ENCODE measurements around the gene GSTP1.
"Not testable (repeated sequence)": the region's sequence is repeated elsewhere in the genome, so short reads cannot be mapped to it uniquely, and the experiment has no call there.

GSTP1 gene

DNA sequence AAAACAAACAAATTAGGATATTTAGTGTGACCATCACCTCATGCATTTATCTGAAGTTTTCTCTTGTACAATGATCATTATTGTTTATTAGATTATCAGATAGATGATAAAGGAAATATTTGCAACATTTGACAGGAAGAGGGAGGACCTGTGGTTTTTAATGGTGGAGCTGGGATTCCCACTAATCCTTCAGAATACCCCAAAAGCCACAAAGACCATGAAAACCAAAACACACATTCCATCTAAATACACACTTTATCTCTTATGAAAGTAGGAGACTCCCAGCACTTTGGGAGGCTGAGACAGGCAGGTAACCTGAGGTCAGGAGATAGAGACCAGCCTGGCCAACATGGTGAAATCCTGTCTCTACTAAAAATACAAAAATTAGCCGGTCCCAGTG lies 15.5 kb downstream of the GSTP1 start:
- H4K20me1 ChIP-seq (ENCODE audit: control insufficient read depth, insufficient read depth, low read depth, low read length) = no peaks in the 10 kb centered on the region
- H3K27me3 ChIP-seq (ENCODE audit: control insufficient read depth, low read length) = no peaks in the 10 kb centered on the region
- H3K9me2 ChIP-seq (replicated peaks; ENCODE audit: control insufficient read depth, low read length) = no peaks in the 10 kb centered on the region
- H3K4me1 ChIP-seq (ENCODE audit: control insufficient read depth, low read length) = peaks cover 36% of the 10 kb centered on the region
- no peaks in the 10 kb centered on the region for H3K36me3 ChIP-seq (ENCODE audit: control insufficient read depth, low read length)
- no peaks in the 10 kb centered on the region for H3K9me3 ChIP-seq (ENCODE audit: control insufficient read depth, insufficient read depth, low read length)
- H3K4me2 ChIP-seq (ENCODE audit: low read length) = no peak overlapping the region
- H3K79me2 ChIP-seq (ENCODE audit: control insufficient read depth, low read length) = no peaks in the 10 kb centered on the region
- no peak overlapping the region for H3K27ac ChIP-seq (ENCODE audit: low read depth, low read length)
- H3F3A ChIP-seq (ENCODE audit: control insufficient read depth, insufficient read depth) = peaks cover 9% of the 10 kb centered on the region
- H3K4me3 ChIP-seq (ENCODE audit: low read length) = no peak overlapping the region
- no peak for TF ChIP-seq EZH2phosphoT487 (IDR thresholded peaks at IDR 0.05; ENCODE audit: borderline replicate concordance, low read length)
- TF ChIP-seq, protein P1, sequence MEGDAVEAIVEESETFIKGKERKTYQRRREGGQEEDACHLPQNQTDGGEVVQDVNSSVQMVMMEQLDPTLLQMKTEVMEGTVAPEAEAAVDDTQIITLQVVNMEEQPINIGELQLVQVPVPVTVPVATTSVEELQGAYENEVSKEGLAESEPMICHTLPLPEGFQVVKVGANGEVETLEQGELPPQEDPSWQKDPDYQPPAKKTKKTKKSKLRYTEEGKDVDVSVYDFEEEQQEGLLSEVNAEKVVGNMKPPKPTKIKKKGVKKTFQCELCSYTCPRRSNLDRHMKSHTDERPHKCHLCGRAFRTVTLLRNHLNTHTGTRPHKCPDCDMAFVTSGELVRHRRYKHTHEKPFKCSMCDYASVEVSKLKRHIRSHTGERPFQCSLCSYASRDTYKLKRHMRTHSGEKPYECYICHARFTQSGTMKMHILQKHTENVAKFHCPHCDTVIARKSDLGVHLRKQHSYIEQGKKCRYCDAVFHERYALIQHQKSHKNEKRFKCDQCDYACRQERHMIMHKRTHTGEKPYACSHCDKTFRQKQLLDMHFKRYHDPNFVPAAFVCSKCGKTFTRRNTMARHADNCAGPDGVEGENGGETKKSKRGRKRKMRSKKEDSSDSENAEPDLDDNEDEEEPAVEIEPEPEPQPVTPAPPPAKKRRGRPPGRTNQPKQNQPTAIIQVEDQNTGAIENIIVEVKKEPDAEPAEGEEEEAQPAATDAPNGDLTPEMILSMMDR (IDR thresholded peaks at IDR 0.05; ENCODE audit: low read depth, low read length, poor library complexity, severe bottlenecking) = no peak

DNA sequence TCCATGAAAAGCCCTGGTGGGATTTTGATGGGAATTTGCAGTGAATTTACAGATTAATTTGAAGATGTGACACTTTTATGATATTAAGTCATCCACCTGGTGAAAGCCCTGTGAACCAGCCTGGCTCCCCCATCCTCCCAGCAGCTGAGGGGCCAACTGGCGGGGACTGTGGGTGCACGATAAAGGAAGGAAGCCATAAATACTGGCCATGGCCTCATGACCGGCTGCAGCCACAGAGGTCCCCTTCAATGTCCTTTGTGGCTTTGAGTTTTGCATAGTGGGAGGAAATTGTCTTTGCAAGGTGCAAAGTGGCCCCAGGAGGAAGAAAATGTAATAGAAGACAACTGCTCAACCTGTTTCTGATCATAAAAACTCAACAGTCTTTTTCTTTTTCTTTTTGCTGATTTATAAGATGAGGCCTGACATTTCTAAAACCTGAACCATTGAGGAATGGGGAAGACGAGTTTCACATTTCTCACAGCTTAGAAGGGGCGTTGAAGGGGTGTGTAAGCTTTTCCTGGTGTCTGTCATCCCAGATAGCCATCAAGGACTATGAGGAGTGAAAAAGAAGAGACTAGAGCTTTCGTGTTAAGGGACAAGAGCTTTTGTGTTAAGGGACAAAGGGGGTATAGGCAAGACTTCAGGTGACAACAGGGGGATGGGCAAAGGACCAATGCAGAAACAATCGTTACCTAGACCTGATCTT lies 16.9 kb downstream of the GSTP1 start:
- Histone ChIP-seq H3K36me3 (ENCODE audit: control insufficient read depth, low read length) (no peaks in the 10 kb centered on the region), H3K4me2 (ENCODE audit: low read length) (peak overlapping the region; percentile 80), H3K9me3 (ENCODE audit: control insufficient read depth, insufficient read depth, low read length) (no peaks in the 10 kb centered on the region), H3K27me3 (ENCODE audit: control insufficient read depth, low read length) (no peaks in the 10 kb centered on the region), H4K20me1 (ENCODE audit: control insufficient read depth, insufficient read depth, low read depth, low read length) (no peaks in the 10 kb centered on the region), H3K4me1 (ENCODE audit: control insufficient read depth, low read length) (peaks cover 30% of the 10 kb centered on the region), H3K27ac (ENCODE audit: low read depth, low read length) (peak overlapping the region; percentile 71), H3K79me2 (ENCODE audit: control insufficient read depth, low read length) (no peaks in the 10 kb centered on the region), H3K9me2 (replicated peaks; ENCODE audit: control insufficient read depth, low read length) (no peaks in the 10 kb centered on the region), H3K4me3 (ENCODE audit: low read length) (peak overlapping the region; percentile 67), H3F3A (ENCODE audit: control insufficient read depth, insufficient read depth) (peaks cover 9% of the 10 kb centered on the region)
- TF ChIP-seq, protein P1 (IDR thresholded peaks at IDR 0.05; ENCODE audit: low read depth, low read length, poor library complexity, severe bottlenecking) = no peak
- TF ChIP-seq EZH2phosphoT487 (IDR thresholded peaks at IDR 0.05; ENCODE audit: borderline replicate concordance, low read length) = no peak

DNA sequence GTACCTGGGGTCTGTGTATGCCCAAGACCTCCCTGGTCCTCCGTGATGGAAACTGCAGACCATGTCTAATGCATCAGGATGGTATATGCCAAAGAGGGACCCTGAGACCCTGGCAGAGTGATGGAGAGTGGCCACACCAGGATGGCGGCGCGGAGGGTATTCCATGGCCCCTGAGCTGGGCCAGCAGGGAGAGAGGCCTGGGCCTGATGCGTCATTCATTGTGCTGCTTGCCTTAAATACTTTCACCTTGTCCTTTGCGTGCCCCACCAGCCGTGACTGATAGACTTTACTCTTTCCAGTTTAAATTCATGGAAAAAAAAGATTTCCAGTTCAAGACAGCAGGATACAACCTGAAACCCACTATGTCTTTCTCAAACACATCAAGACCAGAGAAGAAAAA lies 17.5 kb downstream of the GSTP1 start:
- H3K4me3 ChIP-seq (ENCODE audit: low read length) = peak overlapping the region; percentile 67

DNA sequence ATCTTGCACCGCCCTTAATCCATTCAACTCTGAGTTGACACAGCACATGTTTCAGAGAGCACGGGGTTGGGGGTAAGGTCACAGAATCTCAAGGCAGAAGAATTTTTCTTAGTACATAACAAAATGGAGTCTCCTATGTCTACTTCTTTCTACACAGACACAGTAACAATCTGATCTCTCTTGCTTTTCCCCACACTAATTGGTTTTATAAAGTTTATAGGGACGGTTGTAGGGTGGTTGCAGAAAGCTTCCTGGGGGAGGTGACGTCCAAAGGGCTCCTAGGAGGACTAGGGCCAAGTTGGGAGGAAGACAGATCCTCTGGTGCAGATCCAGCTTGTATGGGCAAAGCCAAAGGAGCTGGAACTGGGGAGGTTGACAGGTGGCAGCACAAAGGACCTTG lies 20.5 kb downstream of the GSTP1 start:
- Histone ChIP-seq H3K36me3 (ENCODE audit: control insufficient read depth, low read length) (peaks cover 11% of the 10 kb centered on the region), H3K79me2 (ENCODE audit: control insufficient read depth, low read length) (peaks cover 24% of the 10 kb centered on the region), H3K4me1 (ENCODE audit: control insufficient read depth, low read length) (peaks cover 50% of the 10 kb centered on the region)
- H3K4me3 ChIP-seq (ENCODE audit: low read length); H3K27ac ChIP-seq (ENCODE audit: low read depth, low read length); H3K4me2 ChIP-seq (ENCODE audit: low read length); H3K27me3 ChIP-seq (ENCODE audit: control insufficient read depth, low read length); H3K9me3 ChIP-seq (ENCODE audit: control insufficient read depth, insufficient read depth, low read length); H3F3A ChIP-seq (ENCODE audit: control insufficient read depth, insufficient read depth); H4K20me1 ChIP-seq (ENCODE audit: control insufficient read depth, insufficient read depth, low read depth, low read length); H3K9me2 ChIP-seq (replicated peaks; ENCODE audit: control insufficient read depth, low read length): not testable (repeated sequence)

More for the DNA sequence above, 17.5 kb downstream of the GSTP1 start:
- no peaks in the 10 kb centered on the region for H3K36me3 ChIP-seq (ENCODE audit: control insufficient read depth, low read length)
- no peaks in the 10 kb centered on the region for H3K27me3 ChIP-seq (ENCODE audit: control insufficient read depth, low read length)
- no peaks in the 10 kb centered on the region for H3K9me2 ChIP-seq (replicated peaks; ENCODE audit: control insufficient read depth, low read length)
- no peaks in the 10 kb centered on the region for H3K9me3 ChIP-seq (ENCODE audit: control insufficient read depth, insufficient read depth, low read length)
- TF ChIP-seq EZH2phosphoT487 (IDR thresholded peaks at IDR 0.05; ENCODE audit: borderline replicate concordance, low read length) = no peak
- TF ChIP-seq, protein P1 (IDR thresholded peaks at IDR 0.05; ENCODE audit: low read depth, low read length, poor library complexity, severe bottlenecking) = no peak
- H3K4me1 ChIP-seq (ENCODE audit: control insufficient read depth, low read length) = peaks cover 34% of the 10 kb centered on the region
- H3K27ac ChIP-seq (ENCODE audit: low read depth, low read length) = peak overlapping the region; percentile 71
- H4K20me1 ChIP-seq (ENCODE audit: control insufficient read depth, insufficient read depth, low read depth, low read length) = no peaks in the 10 kb centered on the region
- peak overlapping the region; percentile 80 for H3K4me2 ChIP-seq (ENCODE audit: low read length)
- no peaks in the 10 kb centered on the region for H3K79me2 ChIP-seq (ENCODE audit: control insufficient read depth, low read length)
- peaks cover 9% of the 10 kb centered on the region for H3F3A ChIP-seq (ENCODE audit: control insufficient read depth, insufficient read depth)
